IMR-90 (cell line): ENCODE data around the gene GABRR3. TPM values are rescaled to one million over a fixed set of nuclear protein-coding genes. Genes with fewer than 3 reads are reported as not detected.

Experiments
- ATAC-seq: fragments of 200-7000 bp; cut with Tn5 transposase; 2 replicates; pipeline ENCODE4 v1.9.1; 2020; ENCODE audit warnings: low read depth, mild to moderate bottlenecking, moderate library complexity
- BruUV-seq: library from RNA; stranded (reverse); fragments of 400-500 nt; replicated peaks from 2 replicates; lab custom pipeline; 2021; lab: Mats Ljungman, UMichigan
- CTCF ChIA-PET: fragments of 300-600 bp; formaldehyde crosslinking; extraction: SDS; loops from one replicate; lab custom pipeline; 2021; ENCODE audit warnings: antibody characterized with exemption; lab: Yijun Ruan, JAX
- POLR2A ChIA-PET: fragments of 300-600 bp; sonication (Branson Sonifier 250); formaldehyde crosslinking; loops from one replicate; lab custom pipeline; 2022; ENCODE audit warnings: antibody characterized with exemption; ENCODE audit not compliant: unreplicated experiment; lab: Charles Lee
- DNase-seq: peaks from one replicate; pipeline ENCODE4 v3.0.0; 2013
- H2AFZ ChIP-seq: replicated peaks from 2 replicates; pipeline ENCODE3; 2013; ENCODE audit warnings: low read length, mild to moderate bottlenecking; ENCODE audit not compliant: poor library complexity
- H2AK5ac ChIP-seq: 2 replicates; pipeline ENCODE4 v1.6.1; 2013; ENCODE audit warnings: low read depth, low read length, inconsistent platforms
- H2AK9ac ChIP-seq: replicated peaks from 2 replicates; pipeline ENCODE3; 2013; ENCODE audit warnings: mild to moderate bottlenecking, low read depth, low read length, moderate library complexity; ENCODE audit not compliant: poor library complexity
- H2BK120ac ChIP-seq: 2 replicates; pipeline ENCODE4 v1.6.1; 2013; ENCODE audit warnings: low read depth, low read length, inconsistent platforms
- H2BK15ac ChIP-seq: 3 replicates; pipeline ENCODE4 v1.6.1; 2013; ENCODE audit warnings: low read depth, low read length, inconsistent platforms
- H2BK20ac ChIP-seq: 2 replicates; pipeline ENCODE4 v1.6.1; 2013; ENCODE audit warnings: low read depth, mild to moderate bottlenecking, inconsistent platforms, low read length, moderate library complexity
- H2BK5ac ChIP-seq: 2 replicates; pipeline ENCODE4 v1.6.1; 2013; ENCODE audit warnings: mild to moderate bottlenecking, low read depth, low read length, inconsistent platforms; ENCODE audit not compliant: poor library complexity, severe bottlenecking
- H3K14ac ChIP-seq: replicated peaks from 2 replicates; pipeline ENCODE4 v1.6.1; 2013; ENCODE audit warnings: low read depth, low read length, inconsistent platforms
- H3K18ac ChIP-seq: 2 replicates; pipeline ENCODE4 v1.6.1; 2013; ENCODE audit warnings: low read depth, low read length, control low read depth
- H3K23ac ChIP-seq: 2 replicates; pipeline ENCODE4 v1.6.1; 2013; ENCODE audit warnings: low read depth, low read length, inconsistent platforms
- H3K27ac ChIP-seq: 2 replicates; pipeline ENCODE4 v1.5.1; 2013; ENCODE audit warnings: mild to moderate bottlenecking, control low read depth, low read length; ENCODE audit not compliant: insufficient read depth
- H3K27me3 ChIP-seq: 2 replicates; pipeline ENCODE4 v1.6.1; 2013; ENCODE audit warnings: low read length; ENCODE audit not compliant: control insufficient read depth, insufficient read depth
- H3K36me3 ChIP-seq: 2 replicates; pipeline ENCODE4 v1.6.1; 2013; ENCODE audit warnings: low read length, mixed read lengths; ENCODE audit not compliant: control insufficient read depth, insufficient read depth
- H3K4ac ChIP-seq: 2 replicates; pipeline ENCODE4 v1.6.1; 2013; ENCODE audit warnings: low read depth, low read length, inconsistent platforms
- H3K4me1 ChIP-seq: 2 replicates; pipeline ENCODE4 v1.6.1; 2013; ENCODE audit warnings: low read length, mixed read lengths; ENCODE audit not compliant: control insufficient read depth, insufficient read depth
- H3K4me2 ChIP-seq: 2 replicates; pipeline ENCODE4 v1.6.1; 2013; ENCODE audit warnings: low read depth, mild to moderate bottlenecking, control low read depth, low read length, moderate library complexity
- H3K4me3 ChIP-seq: 2 replicates; pipeline ENCODE4 v1.5.1; 2013; ENCODE audit warnings: low read depth, mild to moderate bottlenecking, control low read depth, low read length, moderate library complexity; ENCODE audit not compliant: insufficient read depth
- H3K56ac ChIP-seq: 2 replicates; pipeline ENCODE4 v1.6.1; 2013; ENCODE audit warnings: low read length, inconsistent platforms; ENCODE audit not compliant: insufficient read depth; ENCODE audit errors: extremely low read depth
- H3K79me1 ChIP-seq, 2 experiments: 2 replicates each; pipeline ENCODE4 v1.6.1; 2013; ENCODE audit warnings: low read length in 2 of 2, inconsistent platforms in 1 of 2, low read depth in 1 of 2
- H3K9ac ChIP-seq: 2 replicates; pipeline ENCODE4 v1.6.1; 2013; ENCODE audit warnings: low read depth, low read length, control low read depth
- H3K9me1 ChIP-seq: 2 replicates; pipeline ENCODE4 v1.6.1; 2013; ENCODE audit warnings: low read length, inconsistent platforms; ENCODE audit not compliant: insufficient read depth
- H3K9me3 ChIP-seq: 2 replicates; pipeline ENCODE4 v1.6.1; 2013; ENCODE audit warnings: low read length; ENCODE audit not compliant: control insufficient read depth, insufficient read depth
- H4K20me1 ChIP-seq: 2 replicates; pipeline ENCODE4 v1.6.1; 2013; ENCODE audit warnings: low read length, inconsistent platforms; ENCODE audit not compliant: insufficient read depth
- H4K5ac ChIP-seq: 2 replicates; pipeline ENCODE4 v1.6.1; 2013; ENCODE audit warnings: mild to moderate bottlenecking, low read depth, low read length, control low read depth
- H4K8ac ChIP-seq, 2 experiments: 2 replicates each; pipeline ENCODE4 v1.6.1; 2013; ENCODE audit warnings: low read depth in 2 of 2, low read length in 2 of 2, control low read depth in 1 of 2, inconsistent platforms in 1 of 2
- H4K91ac ChIP-seq: 2 replicates; pipeline ENCODE4 v1.6.1; 2013; ENCODE audit warnings: low read depth, low read length, inconsistent platforms; ENCODE audit not compliant: insufficient read depth
- BHLHE40 ChIP-seq: fragments of 150-350 bp; IDR thresholded peaks from 2 replicates; pipeline ENCODE4 v1.6.1; 2016; ENCODE audit warnings: mild to moderate bottlenecking, low read depth, low read length
- CEBPB ChIP-seq: IDR thresholded peaks from 2 replicates; pipeline ENCODE4 v1.6.1; 2012; ENCODE audit warnings: low read depth, low read length, improper control_type of control experiment
- CHD1 ChIP-seq: IDR thresholded peaks from 2 replicates; pipeline ENCODE4 v1.6.1; 2012; ENCODE audit warnings: low read depth, low read length, improper control_type of control experiment
- CTCF ChIP-seq: conservative IDR thresholded peaks from 2 replicates; pipeline ENCODE4 v1.5.1; 2012; ENCODE audit warnings: mild to moderate bottlenecking, low read depth, low read length, improper control_type of control experiment
- FOS ChIP-seq: fragments of 150-350 bp; IDR thresholded peaks from 2 replicates; pipeline ENCODE4 v1.6.1; 2016; ENCODE audit warnings: low read depth, low read length
- MAFK ChIP-seq: IDR thresholded peaks from 2 replicates; pipeline ENCODE4 v1.6.1; 2012; ENCODE audit warnings: low read depth, low read length, improper control_type of control experiment
- MAZ ChIP-seq: IDR thresholded peaks from 2 replicates; pipeline ENCODE4 v1.6.1; 2012; ENCODE audit warnings: low read depth, mild to moderate bottlenecking, low read length, improper control_type of control experiment, moderate library complexity, borderline replicate concordance
- MXI1 ChIP-seq: IDR thresholded peaks from 2 replicates; pipeline ENCODE4 v1.6.1; 2012; ENCODE audit warnings: low read depth, mild to moderate bottlenecking, low read length, moderate library complexity, borderline replicate concordance
- NFE2L2 ChIP-seq: fragments of 150-350 bp; IDR thresholded peaks from 2 replicates; pipeline ENCODE4 v1.6.1; 2016; ENCODE audit warnings: low read depth, mild to moderate bottlenecking, low read length
- POLR2A ChIP-seq: IDR thresholded peaks from 2 replicates; pipeline ENCODE4 v1.6.1; 2012; ENCODE audit warnings: mild to moderate bottlenecking, low read depth, low read length
- RAD21 ChIP-seq: IDR thresholded peaks from 2 replicates; pipeline ENCODE4 v1.6.1; 2012; ENCODE audit warnings: low read length, improper control_type of control experiment
- RCOR1 ChIP-seq: IDR thresholded peaks from 2 replicates; pipeline ENCODE4 v1.6.1; 2012; ENCODE audit warnings: mild to moderate bottlenecking, low read length, improper control_type of control experiment; ENCODE audit not compliant: insufficient replicate concordance
- RFX5 ChIP-seq: IDR thresholded peaks from 2 replicates; pipeline ENCODE4 v1.8.0; 2012; ENCODE audit warnings: low read depth, mild to moderate bottlenecking, low read length, moderate library complexity
- SMC3 ChIP-seq: fragments of 150-350 bp; IDR thresholded peaks from 2 replicates; pipeline ENCODE4 v1.6.1; 2016; ENCODE audit warnings: low read depth, mild to moderate bottlenecking, antibody characterized with exemption, low read length, moderate library complexity
- USF2 ChIP-seq: fragments of 150-350 bp; IDR thresholded peaks from 2 replicates; pipeline ENCODE4 v1.6.1; 2017; ENCODE audit warnings: mild to moderate bottlenecking, antibody characterized with exemption, low read length, low read depth
- WGBS, 2 experiments: methylation state at CpG; one replicate each; pipeline versions ENCODE4 v1.1.5 to v1.1.7; 2013; ENCODE audit warnings: missing lambda C conversion rate in 2 of 2; ENCODE audit not compliant: insufficient read length in 1 of 2; ENCODE audit errors: extremely low coverage in 2 of 2; 5-methylcytosine and 5-hydroxymethylcytosine counted together
- dilution Hi-C: fragments of 300-500 bp; cut with HindIII; formaldehyde crosslinking; loops from one replicate; pipeline ENCODE4 v1.14.3; 2018; ENCODE audit warnings: low sequenced_read_pairs; ENCODE audit not compliant: unreplicated experiment
- in situ Hi-C: fragments of 300-500 bp; cut with MboI; formaldehyde crosslinking; loops from 3 replicates; pipeline ENCODE4 v1.14.3; 2019; ENCODE audit warnings: low sequenced_read_pairs, inconsistent platforms, mixed read lengths
- intact Hi-C: fragments of 100-400 bp; cut with micrococcal nuclease; formaldehyde crosslinking; loops from 2 replicates; pipeline ENCODE4 v1.10.0; 2022
- polyA plus RNA-seq, 3 experiments: library from polyadenylated mRNA; depleted of rRNA; stranded (reverse); fragments of >200 nt; gene quantifications; 2 replicates each; pipeline ENCODE4 v1.2.3, GENCODE V29; 2012; ENCODE audit warnings: low replicate concordance in 1 of 3
- total RNA-seq: library from RNA; depleted of rRNA; stranded (reverse); fragments of >200 nt; gene quantifications from 2 replicates; pipeline ENCODE4 v1.2.3, GENCODE V29; 2012
- TF ChIP-seq, protein P1 (sequence below): fragments of 150-350 bp; IDR thresholded peaks from 2 replicates; pipeline ENCODE4 v1.6.1; 2016; ENCODE audit warnings: low read depth, mild to moderate bottlenecking, low read length, moderate library complexity, borderline replicate concordance

The GABRR3 gene
- total and polyA plus RNA-seq, 2 of the 4 experiments (the other 2 are of a cell fraction) = not detected

DNA sequence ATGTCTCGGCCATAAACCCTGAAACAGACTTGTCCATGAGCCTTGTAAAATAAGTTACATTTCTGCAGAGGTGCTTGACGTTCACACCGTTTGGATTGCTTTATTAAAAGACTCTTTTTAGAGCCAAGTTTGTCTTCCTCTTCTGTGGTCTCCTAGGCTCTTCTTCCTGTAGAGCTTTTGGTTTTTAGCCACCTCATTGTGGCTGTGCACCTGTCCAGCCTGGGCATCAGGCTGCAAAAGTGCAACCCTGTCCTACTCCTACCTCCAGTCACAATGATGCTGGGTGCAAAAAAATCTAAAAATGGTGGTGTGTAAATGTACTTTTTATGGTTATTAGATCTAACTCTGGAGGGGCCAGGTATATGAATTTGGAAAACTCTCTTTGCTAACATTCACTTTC is 60.1 kb downstream of the GABRR3 start:
- H3K9me1 ChIP-seq = 0 out of 2 replicates have a peak, but pooled peaks cover 2% of the 10 kb centered on the region
- no peak overlapping the region for H2BK20ac ChIP-seq
- H3K27ac ChIP-seq = no peak overlapping the region
- H4K5ac ChIP-seq = no peak overlapping the region
- H3K9ac ChIP-seq = no peak overlapping the region
- H2BK15ac ChIP-seq = no peak overlapping the region
- WGBS, 2 experiments = 80% methylated on average over 2 of the region's 3 CpGs; no CpG with 5 or more reads in 1 of the 2 experiments
- H3K27me3 ChIP-seq = peaks cover 4% of the 10 kb centered on the region
- H3K23ac ChIP-seq = no peak overlapping the region
- H3K79me1 ChIP-seq = peaks cover 12 to 13% of the 10 kb centered on the region in 2 experiments
- dilution Hi-C loops (no loop called here), intact Hi-C loops (loop anchor here (5.0 kb wide), 1 partner anchor 37 kb away; no protein-coding TSS in a partner anchor), in situ Hi-C loops (no loop called here)
- H3K14ac ChIP-seq = no peak overlapping the region
- DNase-seq = no peak
- no peak overlapping the region for H3K56ac ChIP-seq
- H4K91ac ChIP-seq = no peak overlapping the region
- H3K9me3 ChIP-seq = no peaks in the 10 kb centered on the region
- H3K4me1 ChIP-seq = peaks cover 5% of the 10 kb centered on the region; the same call in 1 of the 2 replicates
- no peak overlapping the region for H2BK120ac ChIP-seq
- POLR2A ChIA-PET = no interaction called here
- no peak overlapping the region for H2BK5ac ChIP-seq
- H4K8ac ChIP-seq = no peak overlapping the region
- CTCF ChIA-PET = no interaction called here
- no peak overlapping the region for H2AK9ac ChIP-seq
- no peak overlapping the region for H2AK5ac ChIP-seq
- ATAC-seq = no peak
- H3K4ac ChIP-seq = no peak overlapping the region
- H3K4me3 ChIP-seq = no peak overlapping the region
- H3K36me3 ChIP-seq = no peaks in the 10 kb centered on the region
- H2AFZ ChIP-seq = no peak overlapping the region
- H3K4me2 ChIP-seq = no peak overlapping the region
- no peak overlapping the region for H3K18ac ChIP-seq
- BruUV-seq = no TSS peak
- no peak for TF ChIP-seq CEBPB
- no peak for TF ChIP-seq MAZ
- TF ChIP-seq SMC3 = no peak
- no peak for TF ChIP-seq CTCF
- TF ChIP-seq RAD21 = no peak
- no peak for TF ChIP-seq RFX5
- TF ChIP-seq USF2 = no peak
- no peak for TF ChIP-seq MAFK
- TF ChIP-seq RCOR1 = no peak
- TF ChIP-seq MXI1 = no peak
- no peak for TF ChIP-seq BHLHE40
- no peak for TF ChIP-seq POLR2A
- TF ChIP-seq, protein P1, sequence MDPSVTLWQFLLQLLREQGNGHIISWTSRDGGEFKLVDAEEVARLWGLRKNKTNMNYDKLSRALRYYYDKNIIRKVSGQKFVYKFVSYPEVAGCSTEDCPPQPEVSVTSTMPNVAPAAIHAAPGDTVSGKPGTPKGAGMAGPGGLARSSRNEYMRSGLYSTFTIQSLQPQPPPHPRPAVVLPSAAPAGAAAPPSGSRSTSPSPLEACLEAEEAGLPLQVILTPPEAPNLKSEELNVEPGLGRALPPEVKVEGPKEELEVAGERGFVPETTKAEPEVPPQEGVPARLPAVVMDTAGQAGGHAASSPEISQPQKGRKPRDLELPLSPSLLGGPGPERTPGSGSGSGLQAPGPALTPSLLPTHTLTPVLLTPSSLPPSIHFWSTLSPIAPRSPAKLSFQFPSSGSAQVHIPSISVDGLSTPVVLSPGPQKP = no peak
- no peak for TF ChIP-seq CHD1
- TF ChIP-seq FOS = no peak
- no peak for TF ChIP-seq NFE2L2
- H4K20me1 ChIP-seq = no peaks in the 10 kb centered on the region
